Activated CD8-positive, alpha-beta T cell treated with anti-CD3 and anti-CD28 coated beads, Interleukin-2, amount 10 ng/mL, durations not matched to agents 7 days and 5 days (primary cell): ENCODE data around the gene TANC1. TPM values are rescaled to one million over a fixed set of nuclear protein-coding genes. Genes with fewer than 3 reads are reported as not detected.
A peak's percentile ranks its signal among the peaks of the same experiment; 100 is the strongest.

ENCODE experiments used
- ATAC-seq: fragments of 150-1000 bp; cut with Tn5 transposase; one replicate; pipeline ENCODE4 v1.10.0; 2021; ENCODE audit warnings: moderate library complexity
- CTCF ChIA-PET: fragments of 350-600 bp; sonication (Branson Sonifier 250); formaldehyde crosslinking; loops from one replicate; lab custom pipeline; 2021; ENCODE audit warnings: antibody characterized with exemption; lab: Charles Lee
- POLR2A ChIA-PET: fragments of 350-600 bp; sonication (Branson Sonifier 250); formaldehyde crosslinking; loops from one replicate; lab custom pipeline; 2021; ENCODE audit warnings: antibody characterized with exemption; lab: Charles Lee
- DNase-seq: peaks from one replicate; pipeline ENCODE4 v3.0.0-alpha.2; 2020
- H3K27ac Mint-ChIP-seq: one replicate; pipeline ENCODE4 v1.8.0; 2021; ENCODE audit warnings: mild to moderate bottlenecking, mixed read lengths
- H3K27me3 Mint-ChIP-seq: one replicate; pipeline ENCODE4 v1.8.0; 2021; ENCODE audit warnings: low read depth, mixed read lengths
- H3K36me3 Mint-ChIP-seq: one replicate; pipeline ENCODE4 v1.8.0; 2021; ENCODE audit warnings: low read depth, mixed read lengths
- H3K4me1 Mint-ChIP-seq: one replicate; pipeline ENCODE4 v1.8.0; 2021; ENCODE audit warnings: low read depth, mixed read lengths
- H3K4me3 Mint-ChIP-seq: one replicate; pipeline ENCODE4 v1.8.0; 2021; ENCODE audit warnings: mild to moderate bottlenecking, mixed read lengths
- H3K9me3 Mint-ChIP-seq: one replicate; pipeline ENCODE4 v1.8.0; 2022; ENCODE audit warnings: mixed read lengths; ENCODE audit not compliant: insufficient read depth
- total RNA-seq, 2 experiments: library from RNA; stranded (reverse); gene quantifications; one replicate each; pipeline ENCODE4 v1.2.3, GENCODE V29; 2021

Gene TANC1
- total RNA-seq, 2 experiments from 2014 or later, result 0.37 to 0.55 TPM

GRCh38 chr2:159084384-159085370 lies 116.2 kb downstream of the TANC1 start:
- Mint-ChIP-seq H3K36me3 (no peaks in the 10 kb centered on the region), H3K27ac (no peak overlapping the region), H3K4me3 (no peak overlapping the region), H3K4me1 (peaks cover 13% of the 10 kb centered on the region), H3K27me3 (no peaks in the 10 kb centered on the region), H3K9me3 (no peaks in the 10 kb centered on the region)
- DNase-seq (no peak), ATAC-seq (no peak)
- ChIA-PET CTCF (no interaction called here), POLR2A (interaction anchor here (0.6 kb wide), 1 partner anchor 1681 kb away, joined by 3 read pairs; no protein-coding TSS in a partner anchor)

GRCh38 chr2:159086342-159086741 lies 117.9 kb downstream of the TANC1 start:
- ChIA-PET POLR2A (no interaction called here), CTCF (interaction anchor here (1.4 kb wide), 1 partner anchor 33 kb away, joined by 7 read pairs; no protein-coding TSS in a partner anchor)
- DNase-seq (no peak), ATAC-seq (no peak)
- Mint-ChIP-seq H3K4me1 (peaks cover 22% of the 10 kb centered on the region), H3K27me3 (no peaks in the 10 kb centered on the region), H3K36me3 (no peaks in the 10 kb centered on the region), H3K9me3 (no peaks in the 10 kb centered on the region), H3K27ac (no peak overlapping the region), H3K4me3 (no peak overlapping the region)

GRCh38 chr2:159086826-159087225 lies 118.4 kb downstream of the TANC1 start:
- H3K9me3 Mint-ChIP-seq, result no peaks in the 10 kb centered on the region
- CTCF ChIA-PET, result interaction anchor here (1.4 kb wide), 1 partner anchor 32 kb away, joined by 7 read pairs; no protein-coding TSS in a partner anchor

GRCh38 chr2:159088906-159089305 lies 120.5 kb downstream of the TANC1 start:
- no peak for DNase-seq
- H3K36me3 Mint-ChIP-seq, result no peaks in the 10 kb centered on the region
- no peak overlapping the region for H3K27ac Mint-ChIP-seq
- ChIA-PET POLR2A (interaction anchor here (0.5 kb wide), 1 partner anchor 623 kb away, joined by 3 read pairs; the partner anchor contains the start of gene MARCHF7), CTCF (no interaction called here)
- no peak for ATAC-seq
- no peaks in the 10 kb centered on the region for H3K27me3 Mint-ChIP-seq
- no peaks in the 10 kb centered on the region for H3K9me3 Mint-ChIP-seq
- H3K4me1 Mint-ChIP-seq, result peaks cover 47% of the 10 kb centered on the region
- H3K4me3 Mint-ChIP-seq, result no peak overlapping the region

More at GRCh38 chr2:159086826-159087225, 118.4 kb downstream of the TANC1 start:
- peaks cover 27% of the 10 kb centered on the region for H3K4me1 Mint-ChIP-seq
- H3K36me3 Mint-ChIP-seq, result no peaks in the 10 kb centered on the region
- POLR2A ChIA-PET, result no interaction called here
- ATAC-seq (no peak), DNase-seq (no peak)
- no peaks in the 10 kb centered on the region for H3K27me3 Mint-ChIP-seq
- H3K27ac Mint-ChIP-seq, result no peak overlapping the region
- H3K4me3 Mint-ChIP-seq, result no peak overlapping the region

- Mint-ChIP-seq H3K27ac (no peak overlapping the region), H3K36me3 (no peaks in the 10 kb centered on the region), H3K27me3 (no peaks in the 10 kb centered on the region), H3K4me3 (no peak overlapping the region), H3K4me1 (peaks cover 53% of the 10 kb centered on the region), H3K9me3 (no peaks in the 10 kb centered on the region)
- ATAC-seq (no peak), DNase-seq (no peak)
- ChIA-PET CTCF (no interaction called here), POLR2A (no interaction called here)
Observed at GRCh38 chr2:159089543-159089942, 121.1 kb downstream of the TANC1 start.

GRCh38 chr2:159090514-159091201 lies 122.2 kb downstream of the TANC1 start:
- Mint-ChIP-seq H3K4me1 (peaks cover 55% of the 10 kb centered on the region), H3K27ac (peak overlapping the region; percentile 32), H3K9me3 (peaks cover under 1% of the 10 kb centered on the region), H3K27me3 (no peaks in the 10 kb centered on the region), H3K4me3 (no peak overlapping the region), H3K36me3 (peaks cover under 1% of the 10 kb centered on the region)
- POLR2A ChIA-PET, result no interaction called here
- CTCF ChIA-PET, result no interaction called here
- DNase-seq (no peak), ATAC-seq (peak; percentile 19)

- no peak for ATAC-seq
- Mint-ChIP-seq H3K27me3 (no peaks in the 10 kb centered on the region), H3K4me3 (peak overlapping the region; percentile 4), H3K27ac (peak overlapping the region; percentile 82), H3K36me3 (peaks cover 6% of the 10 kb centered on the region), H3K9me3 (peaks cover 5% of the 10 kb centered on the region), H3K4me1 (peaks cover 56% of the 10 kb centered on the region)
- DNase-seq, result no peak
- CTCF ChIA-PET, result interaction anchor here (0.5 to 1.7 kb wide), 2 partner anchors 27 to 249 kb away, joined by 3 to 10 read pairs; no protein-coding TSS in a partner anchor
- POLR2A ChIA-PET, result interaction anchor here (1.1 kb wide), 1 partner anchor 37 kb away, joined by 5 read pairs; no protein-coding TSS in a partner anchor
Observed at GRCh38 chr2:159091381-159091780, 122.9 kb downstream of the TANC1 start.

- POLR2A ChIA-PET, result interaction anchor here (1.1 kb wide), 1 partner anchor 38 kb away, joined by 5 read pairs; no protein-coding TSS in a partner anchor
- peak; percentile 69 for ATAC-seq
- H3K4me1 Mint-ChIP-seq, result peaks cover 52% of the 10 kb centered on the region
- peak overlapping the region; percentile 82 for H3K27ac Mint-ChIP-seq
- peaks cover 11% of the 10 kb centered on the region for H3K9me3 Mint-ChIP-seq
- H3K36me3 Mint-ChIP-seq, result peaks cover 9% of the 10 kb centered on the region
- peak overlapping the region; percentile 4 for H3K4me3 Mint-ChIP-seq
- no peaks in the 10 kb centered on the region for H3K27me3 Mint-ChIP-seq
- CTCF ChIA-PET, result interaction anchor here (0.5 to 1.7 kb wide), 3 partner anchors 23 to 250 kb away, joined by 3 to 10 read pairs (median 4); no protein-coding TSS in a partner anchor
- DNase-seq, result peak; percentile 44
Observed at GRCh38 chr2:159091976-159092375, 123.5 kb downstream of the TANC1 start.

GRCh38 chr2:159093497-159093896 lies 125.1 kb downstream of the TANC1 start:
- ChIA-PET CTCF (interaction anchor here (0.9 kb wide), 1 partner anchor 26 kb away, joined by 5 read pairs; no protein-coding TSS in a partner anchor), POLR2A (no interaction called here)
- no peaks in the 10 kb centered on the region for H3K27me3 Mint-ChIP-seq

GRCh38 chr2:159094173-159094737 lies 125.8 kb downstream of the TANC1 start:
- H3K27me3 Mint-ChIP-seq, result no peaks in the 10 kb centered on the region
- no peak overlapping the region for H3K4me3 Mint-ChIP-seq
- no peak overlapping the region for H3K27ac Mint-ChIP-seq
- peaks cover 13% of the 10 kb centered on the region for H3K9me3 Mint-ChIP-seq
- ChIA-PET POLR2A (no interaction called here), CTCF (interaction anchor here (0.9 kb wide), 1 partner anchor 25 kb away, joined by 5 read pairs; no protein-coding TSS in a partner anchor)
- ATAC-seq, result peak; percentile 20
- DNase-seq, result peak; percentile 27
- H3K36me3 Mint-ChIP-seq, result peaks cover 9% of the 10 kb centered on the region
- H3K4me1 Mint-ChIP-seq, result peaks cover 52% of the 10 kb centered on the region

More at GRCh38 chr2:159093497-159093896, 125.1 kb downstream of the TANC1 start:
- Mint-ChIP-seq H3K36me3 (peaks cover 9% of the 10 kb centered on the region), H3K27ac (peak overlapping the region; percentile 12), H3K9me3 (peaks cover 13% of the 10 kb centered on the region), H3K4me3 (no peak overlapping the region), H3K4me1 (peaks cover 46% of the 10 kb centered on the region)
- DNase-seq (no peak), ATAC-seq (no peak)

- ChIA-PET POLR2A (no interaction called here), CTCF (interaction anchor here (1.1 kb wide), 1 partner anchor 23 kb away, joined by 3 read pairs; no protein-coding TSS in a partner anchor)
- ATAC-seq, result no peak
- Mint-ChIP-seq H3K9me3 (peaks cover 13% of the 10 kb centered on the region), H3K36me3 (peaks cover 9% of the 10 kb centered on the region), H3K27me3 (no peaks in the 10 kb centered on the region), H3K4me3 (no peak overlapping the region), H3K27ac (no peak overlapping the region), H3K4me1 (peaks cover 47% of the 10 kb centered on the region)
- DNase-seq, result no peak
Observed at GRCh38 chr2:159095813-159096212, 127.4 kb downstream of the TANC1 start.
